Smooth muscle cell (in vitro differentiated cells): ENCODE results near the gene RNF114. TPM values are rescaled to one million over a fixed set of nuclear protein-coding genes. Genes with fewer than 3 reads are reported as not detected.

ENCODE experiments used
- DNase-seq: peaks from one replicate; lab custom pipeline; 2025; ENCODE audit not compliant: unreplicated experiment; lab: John Stamatoyannopoulos, UW
- H2AFZ ChIP-seq: fragments of 200-600 bp; sonication (generic); 2 replicates; pipeline ENCODE4 v1.6.0; 2016; ENCODE audit warnings: antibody characterized with exemption, low read depth, mild to moderate bottlenecking
- H3F3A ChIP-seq: fragments of 200-600 bp; sonication (generic); 2 replicates; pipeline ENCODE4 v1.6.0; 2017; ENCODE audit warnings: antibody characterized with exemption, low read depth
- H3K27ac ChIP-seq: fragments of 200-600 bp; sonication (generic); 2 replicates; pipeline ENCODE4 v1.5.1; 2016; ENCODE audit warnings: low read depth, mild to moderate bottlenecking
- H3K27me3 ChIP-seq: fragments of 200-600 bp; sonication (generic); 2 replicates; pipeline ENCODE4 v1.6.1; 2016; ENCODE audit warnings: low read depth, mild to moderate bottlenecking
- H3K36me3 ChIP-seq: fragments of 200-600 bp; sonication (generic); 2 replicates; pipeline ENCODE4 v1.5.1; 2016; ENCODE audit warnings: low read depth
- H3K4me1 ChIP-seq: fragments of 200-600 bp; sonication (generic); 2 replicates; pipeline ENCODE4 v1.5.1; 2016; ENCODE audit warnings: low read depth
- H3K4me2 ChIP-seq: fragments of 200-600 bp; sonication (generic); 2 replicates; pipeline ENCODE4 v1.6.0; 2016; ENCODE audit warnings: mild to moderate bottlenecking
- H3K4me3 ChIP-seq: fragments of 200-600 bp; sonication (generic); 2 replicates; pipeline ENCODE4 v1.5.1; 2016; ENCODE audit warnings: mild to moderate bottlenecking
- H3K79me2 ChIP-seq: fragments of 200-600 bp; sonication (generic); 2 replicates; pipeline ENCODE4 v1.6.0; 2016; ENCODE audit warnings: low read depth, mild to moderate bottlenecking
- H3K9ac ChIP-seq: fragments of 200-600 bp; sonication (generic); 2 replicates; pipeline ENCODE4 v1.6.0; 2016; ENCODE audit warnings: low read depth
- H3K9me3 ChIP-seq: fragments of 200-600 bp; sonication (generic); replicated peaks from 2 replicates; pipeline ENCODE4 v1.5.1; 2016; ENCODE audit warnings: low read depth
- H4K20me1 ChIP-seq: fragments of 200-600 bp; sonication (generic); 2 replicates; pipeline ENCODE4 v1.6.0; 2016; ENCODE audit warnings: low read depth
- CTCF ChIP-seq: fragments of 200-600 bp; sonication (generic); IDR thresholded peaks from 2 replicates; pipeline ENCODE4 v1.5.1; 2017; ENCODE audit warnings: borderline replicate concordance, mild to moderate bottlenecking, antibody characterized with exemption; ENCODE audit not compliant: insufficient read depth, poor library complexity, severe bottlenecking
- WGBS: methylation state at CpG from one replicate; pipeline ENCODE4 v1.1.7; 2016; ENCODE audit warnings: low lambda C conversion rate; 5-methylcytosine and 5-hydroxymethylcytosine counted together
- polyA plus RNA-seq: library from polyadenylated mRNA; unstranded; fragments of >200 nt; fragmentation: Nextera tagmentation; extraction: Ambion mirVana; gene quantifications from 2 replicates; pipeline ENCODE4 v1.2.1, GENCODE V29; 2016
- total RNA-seq: library from RNA; depleted of rRNA; stranded (reverse); fragments of >200 nt; gene quantifications from 2 replicates; pipeline ENCODE4 v1.2.3, GENCODE V29; 2014

The RNF114 gene
- total and polyA plus RNA-seq, 2 experiments from 2014 or later = 54.2 to 80.5 TPM

GRCh38 chr20:49919461-49919860, 16.7 kb upstream of the RNF114 start:
- H3K36me3 ChIP-seq = no peaks in the 10 kb centered on the region
- no peaks in the 10 kb centered on the region for H3K9me3 ChIP-seq
- H3K27ac ChIP-seq = no peak overlapping the region
- peaks cover 8% of the 10 kb centered on the region for H3K4me1 ChIP-seq
- H2AFZ ChIP-seq = no peak overlapping the region
- H3K79me2 ChIP-seq = peaks cover 9% of the 10 kb centered on the region
- H3K27me3 ChIP-seq = no peaks in the 10 kb centered on the region
- peaks cover 4% of the 10 kb centered on the region for H4K20me1 ChIP-seq
- H3K4me3 ChIP-seq = no peak overlapping the region
- H3K9ac ChIP-seq = no peak overlapping the region
- H3K4me2 ChIP-seq = no peak overlapping the region
- no peak for DNase-seq
- 81% methylated on average over 2 of the region's 2 CpGs for WGBS
- peaks cover 5% of the 10 kb centered on the region for H3F3A ChIP-seq
- no peak for TF ChIP-seq CTCF

DNA sequence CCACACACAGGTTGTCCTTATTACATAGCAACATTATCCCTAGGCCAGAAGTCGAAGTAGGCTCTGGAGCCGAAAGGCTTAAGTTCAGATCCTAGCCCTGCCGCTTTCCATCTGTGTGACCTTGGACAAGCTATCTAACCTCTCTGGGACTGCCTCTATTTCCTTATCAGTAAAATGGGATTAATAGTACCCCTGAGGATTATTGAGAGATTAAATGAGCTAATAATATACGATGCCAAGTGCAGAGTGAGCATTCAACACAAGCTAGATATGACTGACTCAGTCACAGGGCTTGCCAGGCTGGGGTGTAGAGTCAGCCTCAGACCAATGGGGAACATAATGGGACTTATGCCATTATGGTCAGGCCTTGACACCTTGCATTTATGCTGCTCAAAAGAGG, 11.9 kb upstream of the RNF114 start:
- Histone ChIP-seq H3K9me3 (no peaks in the 10 kb centered on the region), H4K20me1 (no peaks in the 10 kb centered on the region), H3K4me2 (no peak overlapping the region), H2AFZ (no peak overlapping the region), H3K9ac (no peak overlapping the region), H3K27me3 (no peaks in the 10 kb centered on the region), H3K79me2 (no peaks in the 10 kb centered on the region), H3K27ac (no peak overlapping the region), H3K4me3 (no peak overlapping the region), H3F3A (no peaks in the 10 kb centered on the region), H3K4me1 (no peaks in the 10 kb centered on the region), H3K36me3 (no peaks in the 10 kb centered on the region)
- 75% methylated on average over 4 of the region's 4 CpGs for WGBS
- TF ChIP-seq CTCF = no peak
- DNase-seq = no peak

- H3F3A ChIP-seq = no peaks in the 10 kb centered on the region
- no peak overlapping the region for H2AFZ ChIP-seq
- H4K20me1 ChIP-seq = no peaks in the 10 kb centered on the region
- H3K4me3 ChIP-seq = no peak overlapping the region
- no peaks in the 10 kb centered on the region for H3K27me3 ChIP-seq
- no peaks in the 10 kb centered on the region for H3K9me3 ChIP-seq
- no peak for DNase-seq
- H3K9ac ChIP-seq = no peak overlapping the region
- H3K79me2 ChIP-seq = no peaks in the 10 kb centered on the region
- H3K36me3 ChIP-seq = no peaks in the 10 kb centered on the region
- no peaks in the 10 kb centered on the region for H3K4me1 ChIP-seq
- WGBS = 80% methylated on average over 2 of the region's 2 CpGs
- no peak overlapping the region for H3K4me2 ChIP-seq
- TF ChIP-seq CTCF = no peak
- H3K27ac ChIP-seq = no peak overlapping the region
These were observed 10.2 kb upstream of the RNF114 start for GRCh38 chr20:49925901-49926454.
